A204.1 (cell line): ENCODE measurements around the gene PSEN1.

Experiments used
- FAIRE-seq: peaks from 2 replicates; lab custom pipeline; 2012; peaks lifted over from hg19 to GRCh38; lab: Jason Lieb, UNC

PSEN1 gene

GRCh38 chr14:73240816-73241480 lies 104.6 kb downstream of the PSEN1 start:
- FAIRE-seq: no peak

DNA sequence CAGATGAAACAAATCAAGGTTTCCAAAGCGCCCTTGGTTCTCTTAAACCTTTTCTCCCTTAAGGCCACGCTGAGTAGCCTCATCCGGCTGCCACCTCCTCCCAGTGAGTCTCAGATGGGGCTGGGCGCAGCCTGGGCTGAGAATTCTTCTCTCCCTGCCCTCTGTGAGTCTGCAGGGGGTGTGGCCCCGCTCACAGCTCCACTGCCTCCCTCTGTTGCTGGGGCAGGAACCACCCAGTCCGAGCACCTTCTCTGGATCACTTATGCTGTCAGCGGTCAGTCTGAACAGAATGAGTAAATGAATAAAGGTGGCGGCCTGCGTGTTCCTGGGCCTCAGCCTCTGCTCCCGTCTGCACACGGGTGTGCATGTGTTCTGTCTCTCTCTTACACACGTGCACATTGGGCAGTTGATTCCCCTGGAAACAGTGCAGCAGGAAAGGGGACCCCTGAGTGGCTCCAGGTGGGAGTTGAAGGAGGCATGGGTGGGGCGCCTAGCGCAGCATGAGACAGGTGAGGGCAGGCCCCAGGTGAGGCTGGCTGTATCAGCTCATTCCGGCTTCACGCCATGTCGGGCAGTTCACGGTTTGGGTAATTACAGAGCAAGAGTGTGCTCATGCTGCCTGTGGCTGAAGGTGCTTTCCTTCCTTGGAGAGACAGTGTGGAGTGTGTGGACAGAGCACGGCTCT lies 105.3 kb downstream of the PSEN1 start:
- no peak for FAIRE-seq

GRCh38 chr14:73242357-73242901 lies 106.1 kb downstream of the PSEN1 start:
- no peak for FAIRE-seq

GRCh38 chr14:73243341-73243740 lies 107.0 kb downstream of the PSEN1 start:
- FAIRE-seq: no peak

GRCh38 chr14:73243748-73244147 lies 107.4 kb downstream of the PSEN1 start:
- no peak for FAIRE-seq

GRCh38 chr14:73244541-73245290 lies 108.4 kb downstream of the PSEN1 start:
- no peak for FAIRE-seq

DNA sequence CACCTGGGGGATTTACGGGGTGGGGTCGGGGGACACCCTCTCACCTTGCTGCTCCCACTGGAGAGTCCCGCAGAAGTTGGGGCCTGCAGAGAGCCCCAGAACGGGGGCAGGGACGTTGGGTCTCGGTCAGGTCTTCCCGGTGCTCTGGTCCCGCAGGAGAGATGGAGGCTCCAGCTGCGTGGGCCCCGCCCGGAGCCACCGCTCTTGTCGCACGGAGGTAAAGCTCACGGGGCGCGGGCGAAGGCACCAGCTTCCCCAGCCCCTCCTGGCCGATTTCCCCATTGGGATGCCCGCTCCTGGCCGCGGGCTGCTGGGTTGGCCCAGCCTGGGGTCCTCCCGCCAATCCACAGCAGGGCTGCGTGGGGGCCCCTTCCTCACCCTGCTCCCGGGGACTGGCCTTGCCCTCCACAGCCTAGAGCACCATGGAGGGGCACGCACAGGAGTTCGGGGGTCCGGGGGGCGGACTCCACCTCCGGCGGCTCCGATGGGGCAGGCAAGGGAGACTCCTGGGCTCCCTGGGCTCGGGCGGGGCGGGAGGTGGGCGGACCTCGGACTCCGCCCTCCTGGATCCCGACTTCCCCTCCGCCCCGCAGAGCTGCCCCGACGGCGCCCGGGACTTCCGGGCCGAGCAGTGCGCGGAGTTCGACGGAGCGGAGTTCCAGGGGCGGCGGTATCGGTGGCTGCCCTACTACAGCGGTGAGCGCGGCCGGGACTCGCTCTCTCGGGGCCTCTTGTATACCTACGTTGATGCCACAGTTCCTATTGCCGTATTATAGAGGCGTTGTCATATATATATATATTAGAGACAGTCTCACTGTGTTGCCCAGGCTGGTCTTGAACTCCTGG lies 109.4 kb downstream of the PSEN1 start:
- no peak for FAIRE-seq

- FAIRE-seq: no peak
Measured at GRCh38 chr14:73246387-73247150, 110.3 kb downstream of the PSEN1 start.

DNA sequence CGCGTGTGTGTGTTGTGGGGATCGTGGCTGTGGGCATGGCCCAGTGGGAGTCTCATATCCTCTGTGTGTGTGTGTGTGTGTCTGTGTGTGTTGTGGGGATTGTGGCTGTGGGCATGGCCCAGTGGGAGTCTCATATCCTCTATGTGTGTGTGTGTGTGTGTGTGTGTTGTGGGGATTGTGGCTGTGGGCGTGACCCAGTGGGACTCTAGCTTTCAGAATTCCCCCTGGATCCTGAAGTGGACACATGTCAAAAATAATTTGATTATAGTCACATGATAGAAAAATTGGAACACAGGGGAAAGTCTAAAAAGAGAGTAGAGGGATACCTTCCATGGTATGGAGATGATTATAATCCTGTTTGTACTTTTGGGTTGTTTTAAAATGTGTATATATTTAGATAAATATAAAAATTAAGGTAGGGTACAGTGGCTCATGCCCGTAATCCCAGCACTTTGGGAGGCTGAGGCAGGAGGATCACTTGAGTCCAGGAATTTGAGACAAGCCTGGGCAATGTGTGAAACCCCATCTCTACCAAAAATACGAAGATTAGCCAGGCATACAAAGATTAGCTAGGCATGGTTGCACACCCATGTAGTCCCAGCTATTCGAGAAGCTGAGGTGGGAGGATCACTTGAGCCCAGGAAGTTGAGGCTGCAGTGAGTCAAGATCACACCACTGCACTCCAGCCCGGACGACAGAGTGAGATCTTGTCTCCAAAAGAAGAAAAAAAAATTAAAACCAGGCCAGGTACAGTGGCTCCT lies 112.0 kb downstream of the PSEN1 start:
- FAIRE-seq: no peak

- FAIRE-seq: no peak
Measured at GRCh38 chr14:73249108-73249507, 112.8 kb downstream of the PSEN1 start.

GRCh38 chr14:73249564-73250316 lies 113.4 kb downstream of the PSEN1 start:
- no peak for FAIRE-seq

DNA sequence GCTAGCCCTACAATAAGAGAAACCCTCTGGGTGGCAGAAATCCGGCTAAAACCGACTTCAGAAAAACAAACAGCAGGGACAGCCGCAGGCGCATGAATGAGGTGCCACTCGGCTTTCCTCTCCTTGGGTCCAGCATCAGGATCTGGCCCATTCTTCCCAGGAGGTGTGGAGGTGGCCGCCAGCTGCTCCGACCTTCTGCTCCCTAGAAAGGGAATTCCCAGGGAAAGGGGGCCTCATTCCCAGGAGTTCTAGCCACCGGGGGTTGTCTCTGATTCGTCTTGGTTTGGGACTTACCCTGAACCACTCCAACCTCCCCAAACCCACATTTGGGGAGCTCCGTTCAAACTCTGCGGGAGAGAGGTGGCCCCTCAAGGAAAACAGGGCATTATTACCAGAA lies 114.0 kb downstream of the PSEN1 start:
- no peak for FAIRE-seq

GRCh38 chr14:73250781-73251500 lies 114.6 kb downstream of the PSEN1 start:
- no peak for FAIRE-seq

DNA sequence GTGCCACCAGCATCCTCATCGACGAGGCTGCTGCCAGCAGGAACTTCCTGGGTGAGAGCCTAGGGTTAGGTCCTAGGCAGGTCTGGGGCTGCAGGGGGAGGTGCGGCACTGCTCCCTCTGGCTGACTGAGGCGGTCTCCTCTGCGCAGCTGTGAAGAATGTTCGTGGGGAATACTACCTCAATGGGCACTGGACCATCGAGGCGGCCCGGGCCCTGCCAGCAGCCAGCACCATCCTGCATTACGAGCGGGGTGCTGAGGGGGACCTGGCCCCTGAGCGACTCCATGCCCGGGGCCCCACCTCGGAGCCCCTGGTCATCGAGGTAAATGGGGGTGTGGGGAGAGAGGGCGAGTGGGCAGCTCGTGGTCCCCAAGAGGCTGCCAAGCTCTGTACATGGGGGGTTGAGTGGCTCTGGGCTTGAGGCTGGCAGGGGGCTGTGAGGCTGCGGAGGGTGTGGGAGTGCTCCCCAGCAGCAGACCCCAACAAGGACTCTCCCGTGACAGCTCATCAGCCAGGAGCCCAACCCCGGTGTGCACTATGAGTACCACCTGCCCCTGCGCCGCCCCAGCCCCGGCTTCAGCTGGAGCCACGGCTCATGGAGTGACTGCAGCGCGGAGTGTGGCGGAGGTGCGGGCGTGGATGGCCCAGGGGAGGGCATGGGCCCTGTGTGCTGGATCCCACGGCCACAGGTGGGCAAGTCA lies 115.4 kb downstream of the PSEN1 start:
- FAIRE-seq: no peak

GRCh38 chr14:73252491-73253322 lies 116.4 kb downstream of the PSEN1 start:
- FAIRE-seq: no peak

DNA sequence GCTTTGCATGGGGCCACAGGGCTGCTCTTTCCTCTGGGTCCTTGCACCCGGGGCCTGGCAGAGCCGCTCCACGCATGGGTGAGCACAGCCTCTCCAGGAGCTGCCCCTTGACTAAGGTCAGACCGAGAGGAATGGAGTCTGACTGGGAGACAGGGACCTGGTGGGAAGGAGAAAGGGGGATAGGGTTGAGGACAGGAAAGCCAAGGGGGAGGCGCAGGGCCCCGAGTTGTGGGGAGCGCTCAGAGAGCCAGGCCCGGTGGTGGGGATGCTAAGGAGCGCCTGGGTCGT lies 117.0 kb downstream of the PSEN1 start:
- no peak for FAIRE-seq

DNA sequence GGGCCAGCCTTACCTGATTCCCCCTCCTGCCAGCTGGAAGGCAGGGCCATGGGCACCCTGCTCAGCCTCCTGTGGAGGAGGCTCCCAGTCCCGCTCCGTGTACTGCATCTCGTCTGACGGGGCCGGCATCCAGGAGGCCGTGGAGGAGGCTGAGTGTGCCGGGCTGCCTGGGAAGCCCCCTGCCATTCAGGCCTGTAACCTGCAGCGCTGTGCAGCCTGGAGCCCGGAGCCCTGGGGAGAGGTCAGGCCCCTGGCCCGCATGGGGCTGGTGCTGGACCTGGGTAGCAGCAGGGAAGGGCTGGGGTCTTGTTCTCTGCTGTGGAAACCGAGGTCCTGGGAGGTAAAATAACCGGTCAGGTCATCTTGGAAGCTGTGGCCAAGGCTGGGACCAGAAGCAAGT lies 117.4 kb downstream of the PSEN1 start:
- no peak for FAIRE-seq
